ENCODE data around the gene PDXK. TPM values are rescaled to one million over a fixed set of nuclear protein-coding genes. Genes with fewer than 3 reads are reported as not detected.
A peak's percentile ranks its signal among the peaks of the same experiment; 100 is the strongest.

Gene PDXK
- total RNA-seq, 1 experiment from 2014 or later: 214 TPM

GRCh38 chr21:43782431-43783097 lies 63.6 kb downstream of the PDXK start:
- BruUV-seq (replicated peaks): TSS peak; percentile 81
- DNase-seq: peak; percentile 45
- intact Hi-C loops (cut with micrococcal nuclease; ENCODE audit: unreplicated experiment): no loop called here
- CTCF ChIA-PET: interaction anchor here (0.7 kb wide), 1 partner anchor 26 kb away, joined by 3 read pairs; no protein-coding TSS in a partner anchor
- H3K4me3 Mint-ChIP-seq (ENCODE audit: low read depth, unreplicated experiment): no peak overlapping the region
- H3K27me3 Mint-ChIP-seq (ENCODE audit: unreplicated experiment): no peaks in the 10 kb centered on the region
- H3K4me1 Mint-ChIP-seq (ENCODE audit: low read depth, unreplicated experiment): peaks cover 41% of the 10 kb centered on the region
- peaks cover 32% of the 10 kb centered on the region for H3K36me3 Mint-ChIP-seq (ENCODE audit: insufficient read depth, unreplicated experiment)
- TF ChIP-seq, protein P1, sequence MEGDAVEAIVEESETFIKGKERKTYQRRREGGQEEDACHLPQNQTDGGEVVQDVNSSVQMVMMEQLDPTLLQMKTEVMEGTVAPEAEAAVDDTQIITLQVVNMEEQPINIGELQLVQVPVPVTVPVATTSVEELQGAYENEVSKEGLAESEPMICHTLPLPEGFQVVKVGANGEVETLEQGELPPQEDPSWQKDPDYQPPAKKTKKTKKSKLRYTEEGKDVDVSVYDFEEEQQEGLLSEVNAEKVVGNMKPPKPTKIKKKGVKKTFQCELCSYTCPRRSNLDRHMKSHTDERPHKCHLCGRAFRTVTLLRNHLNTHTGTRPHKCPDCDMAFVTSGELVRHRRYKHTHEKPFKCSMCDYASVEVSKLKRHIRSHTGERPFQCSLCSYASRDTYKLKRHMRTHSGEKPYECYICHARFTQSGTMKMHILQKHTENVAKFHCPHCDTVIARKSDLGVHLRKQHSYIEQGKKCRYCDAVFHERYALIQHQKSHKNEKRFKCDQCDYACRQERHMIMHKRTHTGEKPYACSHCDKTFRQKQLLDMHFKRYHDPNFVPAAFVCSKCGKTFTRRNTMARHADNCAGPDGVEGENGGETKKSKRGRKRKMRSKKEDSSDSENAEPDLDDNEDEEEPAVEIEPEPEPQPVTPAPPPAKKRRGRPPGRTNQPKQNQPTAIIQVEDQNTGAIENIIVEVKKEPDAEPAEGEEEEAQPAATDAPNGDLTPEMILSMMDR (IDR thresholded peaks at IDR 0.05; ENCODE audit: unreplicated experiment): no peak
- H3K27ac Mint-ChIP-seq (ENCODE audit: unreplicated experiment): peak overlapping the region; percentile 90
- no peaks in the 10 kb centered on the region for H3K9me3 Mint-ChIP-seq (ENCODE audit: low read depth, unreplicated experiment)

GRCh38 chr21:43783098-43783700 lies 64.3 kb downstream of the PDXK start:
- Mint-ChIP-seq H3K27me3 (ENCODE audit: unreplicated experiment) (no peaks in the 10 kb centered on the region), H3K9me3 (ENCODE audit: low read depth, unreplicated experiment) (no peaks in the 10 kb centered on the region), H3K36me3 (ENCODE audit: insufficient read depth, unreplicated experiment) (peaks cover 28% of the 10 kb centered on the region), H3K4me3 (ENCODE audit: low read depth, unreplicated experiment) (no peak overlapping the region), H3K4me1 (ENCODE audit: low read depth, unreplicated experiment) (peaks cover 39% of the 10 kb centered on the region), H3K27ac (ENCODE audit: unreplicated experiment) (peak overlapping the region; percentile 90)
- intact Hi-C loops (cut with micrococcal nuclease; ENCODE audit: unreplicated experiment): no loop called here
- BruUV-seq (replicated peaks): no TSS peak
- no peak for DNase-seq
- CTCF ChIA-PET: no interaction called here
- TF ChIP-seq, protein P1 (IDR thresholded peaks at IDR 0.05; ENCODE audit: unreplicated experiment): no peak

GRCh38 chr21:43785134-43785533 lies 66.2 kb downstream of the PDXK start:
- no peaks in the 10 kb centered on the region for H3K27me3 Mint-ChIP-seq (ENCODE audit: unreplicated experiment)
- intact Hi-C loops (cut with micrococcal nuclease; ENCODE audit: unreplicated experiment): no loop called here
- H3K4me1 Mint-ChIP-seq (ENCODE audit: low read depth, unreplicated experiment): peaks cover 28% of the 10 kb centered on the region
- no peak overlapping the region for H3K4me3 Mint-ChIP-seq (ENCODE audit: low read depth, unreplicated experiment)
- CTCF ChIA-PET: no interaction called here
- H3K27ac Mint-ChIP-seq (ENCODE audit: unreplicated experiment): no peak overlapping the region
- DNase-seq: no peak
- no TSS peak for BruUV-seq (replicated peaks)
- H3K9me3 Mint-ChIP-seq (ENCODE audit: low read depth, unreplicated experiment): no peaks in the 10 kb centered on the region
- TF ChIP-seq, protein P1 (IDR thresholded peaks at IDR 0.05; ENCODE audit: unreplicated experiment): no peak
- H3K36me3 Mint-ChIP-seq (ENCODE audit: insufficient read depth, unreplicated experiment): peaks cover 35% of the 10 kb centered on the region

DNA sequence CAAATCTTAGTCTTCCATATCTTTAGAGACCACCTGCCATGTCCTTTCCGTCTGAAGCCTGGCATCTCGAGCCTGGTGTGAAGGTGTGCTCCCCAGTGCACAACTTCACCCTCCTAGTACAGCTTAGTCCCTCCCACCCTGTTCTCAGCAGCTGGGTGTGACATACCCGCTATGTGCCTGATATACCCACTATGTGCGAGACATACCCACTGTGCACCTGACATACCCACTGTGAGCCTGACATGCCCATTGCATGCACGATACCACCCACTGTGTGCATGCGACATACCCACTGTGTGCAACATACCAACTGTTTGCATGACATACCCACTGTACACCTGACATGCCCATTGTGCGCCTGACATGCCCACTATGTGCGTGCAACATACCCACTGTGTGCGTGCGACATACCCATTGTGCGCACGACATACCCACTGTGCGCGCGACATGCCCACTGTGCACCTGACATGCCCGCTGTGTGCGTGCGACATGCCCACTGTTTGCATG lies 67.4 kb downstream of the PDXK start:
- intact Hi-C loops (cut with micrococcal nuclease; ENCODE audit: unreplicated experiment): no loop called here
- BruUV-seq (replicated peaks): no TSS peak
- no peak for DNase-seq
- H3K27ac Mint-ChIP-seq (ENCODE audit: unreplicated experiment): no peak overlapping the region
- H3K36me3 Mint-ChIP-seq (ENCODE audit: insufficient read depth, unreplicated experiment): peaks cover 28% of the 10 kb centered on the region
- no peak overlapping the region for H3K4me3 Mint-ChIP-seq (ENCODE audit: low read depth, unreplicated experiment)
- H3K4me1 Mint-ChIP-seq (ENCODE audit: low read depth, unreplicated experiment): peaks cover 28% of the 10 kb centered on the region
- TF ChIP-seq, protein P1 (IDR thresholded peaks at IDR 0.05; ENCODE audit: unreplicated experiment): no peak
- no peaks in the 10 kb centered on the region for H3K27me3 Mint-ChIP-seq (ENCODE audit: unreplicated experiment)
- no peaks in the 10 kb centered on the region for H3K9me3 Mint-ChIP-seq (ENCODE audit: low read depth, unreplicated experiment)
- CTCF ChIA-PET: no interaction called here

Measured in Calu3 (cell line).